SK-N-SH treated with all-trans-retinoic acid at 6 μM for 48 hours (cell line): ENCODE data around the gene ADAMTS17.

Experiments
- ATAC-seq: fragments of 200-7000 bp; cut with Tn5 transposase; 3 replicates; pipeline ENCODE4 v1.9.1; 2020; ENCODE audit warnings: mild to moderate bottlenecking, moderate library complexity
- ARNTL ChIP-seq: fragments of 450-650 bp; formaldehyde crosslinking; IDR thresholded peaks from 2 replicates; pipeline ENCODE4 v1.5.0; 2020; ENCODE audit warnings: low read depth, mild to moderate bottlenecking, moderate library complexity, borderline replicate concordance
- BACH2 ChIP-seq: fragments of 250-450 bp; sonication (Bioruptor Pico); IDR thresholded peaks from 2 replicates; pipeline ENCODE4 v1.9.0; 2021; ENCODE audit warnings: mild to moderate bottlenecking, borderline replicate concordance
- CREB5 ChIP-seq: fragments of 250-450 bp; sonication (Bioruptor Pico); IDR thresholded peaks from 2 replicates; pipeline ENCODE4 v1.5.1; 2020; ENCODE audit warnings: low read depth, mild to moderate bottlenecking, moderate library complexity
- CSDC2 ChIP-seq: fragments of 250-450 bp; sonication (Bioruptor Pico); IDR thresholded peaks from 2 replicates; pipeline ENCODE4 v1.5.0; 2020; ENCODE audit warnings: mild to moderate bottlenecking, moderate library complexity
- CSRNP3 ChIP-seq: fragments of 250-450 bp; sonication (Bioruptor Pico); IDR thresholded peaks from 2 replicates; pipeline ENCODE4 v1.5.1; 2021; ENCODE audit warnings: mild to moderate bottlenecking, moderate library complexity
- ESRRG ChIP-seq: fragments of 250-450 bp; sonication (Bioruptor Pico); IDR thresholded peaks from 2 replicates; pipeline ENCODE4 v1.6.1; 2021; ENCODE audit warnings: mild to moderate bottlenecking
- GLIS3 ChIP-seq: fragments of 250-450 bp; sonication (Bioruptor Pico); IDR thresholded peaks from 2 replicates; pipeline ENCODE4 v1.5.0; 2020; ENCODE audit warnings: mild to moderate bottlenecking, moderate library complexity
- ISL1 ChIP-seq: fragments of 250-450 bp; sonication (Bioruptor Pico); IDR thresholded peaks from 2 replicates; pipeline ENCODE4 v2.1.2; 2022; ENCODE audit warnings: mild to moderate bottlenecking, moderate library complexity
- OSR1 ChIP-seq: fragments of 250-450 bp; sonication (Bioruptor Pico); IDR thresholded peaks from 2 replicates; pipeline ENCODE4 v1.8.0; 2022; ENCODE audit warnings: moderate library complexity, mild to moderate bottlenecking, inconsistent platforms
- PATZ1 ChIP-seq: fragments of 250-450 bp; sonication (Bioruptor Pico); IDR thresholded peaks from 2 replicates; pipeline ENCODE4 v1.8.0; 2020; ENCODE audit warnings: mild to moderate bottlenecking, moderate library complexity, borderline replicate concordance
- POU6F1 ChIP-seq: fragments of 250-450 bp; sonication (Bioruptor Pico); IDR thresholded peaks from 2 replicates; pipeline ENCODE4 v1.8.0; 2021; ENCODE audit warnings: low read depth, mild to moderate bottlenecking, moderate library complexity, borderline replicate concordance
- PPARA ChIP-seq: fragments of 250-450 bp; sonication (Bioruptor Pico); IDR thresholded peaks from 2 replicates; pipeline ENCODE4 v1.5.0; 2020; ENCODE audit warnings: mild to moderate bottlenecking, borderline replicate concordance
- RARB ChIP-seq: fragments of 250-450 bp; sonication (Bioruptor Pico); IDR thresholded peaks from 2 replicates; pipeline ENCODE4 v1.8.0; 2021; ENCODE audit warnings: mild to moderate bottlenecking, moderate library complexity
- SNAI2 ChIP-seq: fragments of 250-450 bp; sonication (Bioruptor Pico); IDR thresholded peaks from 2 replicates; pipeline ENCODE4 v1.5.0; 2020; ENCODE audit warnings: mild to moderate bottlenecking, moderate library complexity
- TCF4 ChIP-seq: fragments of 250-450 bp; sonication (Bioruptor Pico); IDR thresholded peaks from 2 replicates; pipeline ENCODE4 v1.8.0; 2021; ENCODE audit warnings: mild to moderate bottlenecking, moderate library complexity, borderline replicate concordance
- TOX ChIP-seq: fragments of 250-450 bp; sonication (Bioruptor Pico); IDR thresholded peaks from 2 replicates; pipeline ENCODE4 v1.8.0; 2021; ENCODE audit warnings: mild to moderate bottlenecking, moderate library complexity, borderline replicate concordance
- TSHZ2 ChIP-seq: fragments of 250-450 bp; sonication (Bioruptor Pico); IDR thresholded peaks from 2 replicates; pipeline ENCODE4 v1.5.0; 2020; ENCODE audit warnings: mild to moderate bottlenecking, moderate library complexity
- ZC3H10 ChIP-seq: fragments of 250-450 bp; sonication (Bioruptor Pico); IDR thresholded peaks from 2 replicates; pipeline ENCODE4 v1.5.1; 2021; ENCODE audit warnings: mild to moderate bottlenecking, moderate library complexity
- ZFP3 ChIP-seq: fragments of 250-450 bp; sonication (Bioruptor Pico); IDR thresholded peaks from 2 replicates; pipeline ENCODE4 v1.5.0; 2020; ENCODE audit warnings: mild to moderate bottlenecking, moderate library complexity
- ZFP30 ChIP-seq: fragments of 450-650 bp; formaldehyde crosslinking; IDR thresholded peaks from 2 replicates; pipeline ENCODE4 v1.5.0; 2022; ENCODE audit warnings: mild to moderate bottlenecking, moderate library complexity
- ZNF565 ChIP-seq: fragments of 450-650 bp; formaldehyde crosslinking; conservative IDR thresholded peaks from 2 replicates; pipeline ENCODE4 v1.5.0; 2020; ENCODE audit warnings: low read depth, mild to moderate bottlenecking, moderate library complexity
- ZNF70 ChIP-seq: fragments of 450-650 bp; formaldehyde crosslinking; IDR thresholded peaks from 2 replicates; pipeline ENCODE4 v1.5.0; 2020; ENCODE audit warnings: mild to moderate bottlenecking, moderate library complexity
- ZNF8 ChIP-seq: fragments of 450-650 bp; formaldehyde crosslinking; IDR thresholded peaks from 2 replicates; pipeline ENCODE4 v1.5.0; 2020; ENCODE audit warnings: mild to moderate bottlenecking, moderate library complexity

Gene ADAMTS17

GRCh38 chr15:100108346-100108745 is 233.4 kb downstream of the ADAMTS17 start:
- ATAC-seq, result no peak
- no peak for TF ChIP-seq BACH2 (CRISPR knock-in tag)
- no peak for TF ChIP-seq OSR1 (CRISPR knock-in tag)
- TF ChIP-seq ZNF8, result no peak
- TF ChIP-seq ESRRG (CRISPR knock-in tag), result no peak
- no peak for TF ChIP-seq ISL1 (CRISPR knock-in tag)
- TF ChIP-seq ARNTL, result no peak
- no peak for TF ChIP-seq GLIS3
- no peak for TF ChIP-seq CSDC2 (CRISPR knock-in tag)
- TF ChIP-seq ZC3H10 (CRISPR knock-in tag), result no peak
- no peak for TF ChIP-seq TOX (CRISPR knock-in tag)
- TF ChIP-seq ZNF565 (CRISPR knock-in tag), result no peak
- TF ChIP-seq ZNF70 (CRISPR knock-in tag), result no peak
- TF ChIP-seq CREB5 (CRISPR knock-in tag), result no peak
- TF ChIP-seq TCF4, result no peak

GRCh38 chr15:100107606-100108225 is 234.1 kb downstream of the ADAMTS17 start:
- TF ChIP-seq ZFP30 (no peak), PPARA (CRISPR knock-in tag) (no peak), CSRNP3 (no peak), TSHZ2 (CRISPR knock-in tag) (no peak), ZNF8 (no peak), TCF4 (no peak), ZC3H10 (CRISPR knock-in tag) (no peak), ZNF70 (CRISPR knock-in tag) (no peak), BACH2 (CRISPR knock-in tag) (no peak), ESRRG (CRISPR knock-in tag) (no peak), SNAI2 (CRISPR knock-in tag) (no peak), CSDC2 (CRISPR knock-in tag) (no peak), POU6F1 (no peak), RARB (CRISPR knock-in tag) (no peak), GLIS3 (no peak), TOX (CRISPR knock-in tag) (no peak), OSR1 (CRISPR knock-in tag) (no peak), ISL1 (CRISPR knock-in tag) (no peak), PATZ1 (CRISPR knock-in tag) (no peak), ZFP3 (CRISPR knock-in tag) (no peak)
- no peak for ATAC-seq
